Stomach (tissue), 9 donors: Measurements from ENCODE around the gene NR1I2. TPM values are rescaled to one million over a fixed set of nuclear protein-coding genes. Genes with fewer than 3 reads are reported as not detected.

Source experiments
- DNase-seq, 2 donors: peaks; one replicate each; pipeline versions ENCODE4 v3.0.0 to v3.0.0-alpha.2; 2013 to 2019
- H3K27ac ChIP-seq, 5 donors: fragments of 200-600 bp in 4 of 5; sonication (generic) in 4 of 5; one replicate each; pipeline ENCODE4 v1.5.1; 2013 to 2019; ENCODE audit warnings: mild to moderate bottlenecking in 1 of 5, moderate library complexity in 1 of 5
- H3K27me3 ChIP-seq, 3 donors: fragments of 200-600 bp; sonication (generic); one replicate each; pipeline ENCODE4 v1.5.1; 2017 to 2019; ENCODE audit warnings: mixed run types in 1 of 3
- H3K36me3 ChIP-seq, 4 donors: fragments of 200-600 bp; sonication (generic); 1 replicate in 3 of 4; 2 replicates in 1 of 4; pipeline ENCODE4 v1.5.1; 2016 to 2019
- H3K4me1 ChIP-seq, 4 donors: fragments of 200-600 bp; sonication (generic); one replicate each; pipeline ENCODE4 v1.5.1; 2016 to 2019
- H3K4me3 ChIP-seq, 4 donors: fragments of 200-600 bp; sonication (generic) in 3 of 4; one replicate each; pipeline ENCODE4 v1.5.1; 2016 to 2019; ENCODE audit warnings: mild to moderate bottlenecking in 1 of 4
- H3K9me3 ChIP-seq, 4 donors: fragments of 200-600 bp; sonication (generic); one replicate each; pipeline ENCODE4 v1.5.1; 2016 to 2019
- CTCF ChIP-seq, 7 experiments: fragments of 450-650 bp in 4 of 7; fragments of 200-600 bp in 3 of 7; sonication (generic) in 3 of 7; IDR thresholded peaks; one replicate each; pipeline ENCODE4 v1.5.1; 2016 to 2019; ENCODE audit warnings: antibody characterized with exemption in 7 of 7, control low read depth in 2 of 7, mild to moderate bottlenecking in 1 of 7
- EP300 ChIP-seq: sonication (generic); formaldehyde crosslinking; IDR thresholded peaks from one replicate; pipeline ENCODE4 v1.6.1; 2017; ENCODE audit warnings: antibody characterized with exemption
- POLR2A ChIP-seq, 4 donors: fragments of 450-650 bp; IDR thresholded peaks; one replicate each; pipeline ENCODE4 v1.6.1; 2016; ENCODE audit warnings: antibody characterized with exemption in 4 of 4, control low read depth in 2 of 4, mild to moderate bottlenecking in 1 of 4, moderate library complexity in 1 of 4
- POLR2AphosphoS5 ChIP-seq, 3 donors: sonication (generic); formaldehyde crosslinking; IDR thresholded peaks; one replicate each; pipeline ENCODE4 v1.6.1; 2016; ENCODE audit warnings: antibody characterized with exemption in 3 of 3
- WGBS, 5 donors: extraction: QIAGEN DNeasy Blood & Tissue Kit in 3 of 5; methylation state at CpG; one replicate each; pipeline versions ENCODE4 v1.1.5 to v1.1.7; 2013 to 2018; 5-methylcytosine and 5-hydroxymethylcytosine counted together
- intact Hi-C: fragments of 100-400 bp; cut with DNase I; formaldehyde crosslinking; loops from one replicate; pipeline ENCODE4 v1.15.1; 2023; ENCODE audit warnings: low total_unique reads
- polyA plus RNA-seq, 3 donors: library from polyadenylated mRNA; stranded (reverse); fragments of 200-250 nt; gene quantifications; one replicate each; pipeline ENCODE4 v1.2.3, GENCODE V29; 2013
- total RNA-seq, 5 donors: library from RNA; depleted of rRNA; stranded (reverse); fragments of >200 nt; gene quantifications; one replicate each; pipeline versions ENCODE4 v1.1.0 to v1.2.3, GENCODE V29; 2014 to 2016
- donor health status: healthy with polysubstance abuse.
- donor health status: Bipolar disorder and iron deficiency.
- donor health status: healthy.

Gene NR1I2
- total and polyA plus RNA-seq, 8 donors, result 0.08 to 37.4 (median 5.4) TPM; not detected in 4

DNA sequence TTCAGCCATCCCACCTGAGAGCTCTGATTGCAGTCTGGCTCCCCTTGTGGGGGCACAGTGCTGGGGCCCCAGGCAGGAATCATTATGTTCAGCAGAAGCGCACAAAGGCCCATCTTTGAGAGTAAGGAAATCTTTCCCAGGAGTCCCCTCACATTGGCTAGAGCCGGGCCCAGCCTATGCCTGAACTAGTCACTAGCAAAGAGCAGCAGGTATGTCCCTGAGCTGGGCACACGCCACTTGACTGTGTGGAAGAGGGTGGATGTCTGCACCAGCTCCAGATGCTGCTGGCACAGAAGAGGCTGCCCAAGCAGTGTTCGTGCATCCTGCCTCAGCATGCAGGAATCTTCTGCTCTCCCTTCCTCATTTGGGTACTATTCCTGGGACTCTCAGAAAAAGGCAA, 26.3 kb downstream of the NR1I2 start:
- Histone ChIP-seq H3K9me3 (no peaks in the 10 kb centered on the region), H3K4me1 (peaks cover 5 to 14% (median 10%) of the 10 kb centered on the region in 4 donors), H3K4me3 (no peak overlapping the region), H3K27me3 (peaks cover 0 to 9% (median 0%) of the 10 kb centered on the region in 3 donors), H3K36me3 (no peaks in the 10 kb centered on the region), H3K27ac (no peak overlapping the region)
- WGBS, 5 donors, result 93 to 100% (median 97%) methylated on average over 2 to 4 of the region's 4 CpGs
- TF ChIP-seq POLR2AphosphoS5 (IDR thresholded peaks at IDR 0.05) (no peak), CTCF (IDR thresholded peaks at IDR 0.05) (no peak), POLR2A (IDR thresholded peaks at IDR 0.05) (no peak), EP300 (no peak)
- intact Hi-C loops, result no loop called here
- no peak for DNase-seq

GRCh38 chr3:119808843-119809242, 26.9 kb downstream of the NR1I2 start:
- Histone ChIP-seq H3K36me3 (no peaks in the 10 kb centered on the region), H3K4me1 (peaks cover 5 to 14% (median 10%) of the 10 kb centered on the region in 4 donors), H3K27me3 (peaks cover 0 to 9% (median 0%) of the 10 kb centered on the region in 3 donors), H3K27ac (no peak overlapping the region), H3K4me3 (no peak overlapping the region), H3K9me3 (no peaks in the 10 kb centered on the region)
- no peak for DNase-seq
- 77 to 99% (median 92%) methylated on average over 3 to 6 of the region's 6 CpGs for WGBS, 5 donors
- intact Hi-C loops, result no loop called here
- TF ChIP-seq POLR2AphosphoS5 (IDR thresholded peaks at IDR 0.05) (no peak), CTCF (IDR thresholded peaks at IDR 0.05) (no peak), POLR2A (IDR thresholded peaks at IDR 0.05) (no peak), EP300 (no peak)

DNA sequence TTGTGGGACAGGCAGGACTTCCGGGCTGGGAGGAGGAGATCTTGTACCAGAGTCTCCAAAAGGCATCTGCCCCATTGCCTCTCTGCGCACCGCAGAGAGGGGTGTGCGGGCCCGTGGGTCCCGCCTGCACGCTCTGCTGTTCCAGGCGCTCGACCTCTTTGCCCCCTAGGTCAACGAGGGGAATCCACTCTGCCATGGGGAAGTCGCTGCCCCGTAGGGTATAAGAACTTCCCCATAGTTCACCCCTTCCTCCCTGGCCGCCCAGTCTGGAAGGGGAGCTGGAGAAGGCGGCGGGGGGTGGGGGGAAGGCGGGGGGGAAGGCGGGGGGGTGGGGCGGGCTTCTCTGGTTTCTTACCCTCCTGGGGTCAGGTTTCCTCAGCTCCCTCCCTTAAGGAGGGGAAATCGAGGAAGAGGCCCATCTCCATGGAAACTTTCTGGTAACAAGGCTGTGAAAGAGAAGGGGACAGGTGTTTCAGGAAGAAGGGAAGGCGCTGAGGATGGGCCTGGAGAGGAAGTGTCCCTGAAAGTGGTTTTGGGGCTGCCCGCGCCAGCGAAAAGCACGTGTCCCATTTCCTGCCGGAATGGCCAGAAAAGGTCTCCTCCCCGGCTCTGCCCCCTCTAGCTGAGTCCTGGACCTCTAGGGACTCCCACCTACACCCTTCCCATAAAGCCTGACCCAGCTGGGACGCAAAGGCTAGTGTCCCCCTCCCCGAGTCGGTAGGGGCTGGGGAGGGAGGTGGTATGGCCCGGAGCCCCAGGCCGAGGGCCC, 27.5 kb downstream of the NR1I2 start:
- no peak overlapping the region for H3K27ac ChIP-seq
- peaks cover 5 to 14% (median 10%) of the 10 kb centered on the region in 4 donors for H3K4me1 ChIP-seq
- peak in 1 of 2 donors; percentile 32 for DNase-seq
- no peak for TF ChIP-seq EP300
- no peak for TF ChIP-seq POLR2AphosphoS5 (IDR thresholded peaks at IDR 0.05)
- TF ChIP-seq POLR2A (IDR thresholded peaks at IDR 0.05), result no peak
- TF ChIP-seq CTCF (IDR thresholded peaks at IDR 0.05), result no peak
- no peaks in the 10 kb centered on the region for H3K36me3 ChIP-seq
- intact Hi-C loops, result no loop called here
- 34 to 54% (median 47%) methylated on average over 18 to 31 of the region's 31 CpGs for WGBS, 5 donors
- peak overlapping the region; percentile 47 to 60 (median 52) for H3K4me3 ChIP-seq
- H3K9me3 ChIP-seq, result no peaks in the 10 kb centered on the region
- H3K27me3 ChIP-seq, result peaks cover 0 to 9% (median 0%) of the 10 kb centered on the region in 3 donors

DNA sequence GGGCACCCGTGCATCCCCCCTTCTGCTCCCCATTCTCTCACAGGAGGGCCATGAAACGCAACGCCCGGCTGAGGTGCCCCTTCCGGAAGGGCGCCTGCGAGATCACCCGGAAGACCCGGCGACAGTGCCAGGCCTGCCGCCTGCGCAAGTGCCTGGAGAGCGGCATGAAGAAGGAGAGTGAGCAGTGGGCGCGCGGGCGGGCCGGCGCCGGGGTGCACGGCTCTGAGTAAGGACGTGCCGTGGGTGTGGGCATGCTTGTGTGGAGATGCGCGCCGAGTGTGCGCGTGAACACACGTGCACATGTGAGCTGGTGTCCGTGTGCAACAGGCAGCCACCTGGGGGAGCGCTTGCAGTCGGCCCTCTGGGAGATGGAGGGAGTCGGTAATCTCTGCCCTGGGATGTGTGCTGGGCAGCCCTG, 28.1 kb downstream of the NR1I2 start:
- TF ChIP-seq POLR2AphosphoS5 (IDR thresholded peaks at IDR 0.05), result no peak
- no peak for TF ChIP-seq POLR2A (IDR thresholded peaks at IDR 0.05)
- TF ChIP-seq CTCF (IDR thresholded peaks at IDR 0.05), result peak in 1 of 7 experiments; percentile 14
- TF ChIP-seq EP300, result no peak
- intact Hi-C loops, result no loop called here
- WGBS, 5 donors, result 1 to 6% (median 1%) methylated on average over 4 to 33 of the region's 33 CpGs
- Histone ChIP-seq H3K27ac (no peak overlapping the region), H3K27me3 (peaks cover 0 to 9% (median 0%) of the 10 kb centered on the region in 3 donors), H3K36me3 (no peaks in the 10 kb centered on the region), H3K4me3 (peak overlapping the region; percentile 47 to 60 (median 52)), H3K4me1 (peaks cover 5 to 14% (median 10%) of the 10 kb centered on the region in 4 donors), H3K9me3 (no peaks in the 10 kb centered on the region)
- DNase-seq, result peak; percentile 34 to 77
